ENCODE results near the gene MCEMP1. TPM values are rescaled to one million over a fixed set of nuclear protein-coding genes. Genes with fewer than 3 reads are reported as not detected.

The MCEMP1 gene
- total and polyA plus RNA-seq, 12 donors: 0.17 to 1.2 (median 0.30) TPM; not detected in 5

GRCh38 chr19:7710616-7711015 lies 33.7 kb downstream of the MCEMP1 start:
- no peak for ATAC-seq
- Histone ChIP-seq H3K36me3 (no peaks in the 10 kb centered on the region), H3K4me3 (no peak overlapping the region), H3K27me3 (no peaks in the 10 kb centered on the region), H3K9me3 (no peaks in the 10 kb centered on the region), H3K27ac (no peak overlapping the region), H3K4me1 (peaks cover 0 to 33% (median 0%) of the 10 kb centered on the region in 9 donors)
- TF ChIP-seq CTCF (IDR thresholded peaks at IDR 0.05): no peak
- intact Hi-C loops (cut with DNase I): no loop called here
- no peak for DNase-seq
- 77 to 83% methylated on average over 5 of the region's 5 CpGs for WGBS, 2 donors

DNA sequence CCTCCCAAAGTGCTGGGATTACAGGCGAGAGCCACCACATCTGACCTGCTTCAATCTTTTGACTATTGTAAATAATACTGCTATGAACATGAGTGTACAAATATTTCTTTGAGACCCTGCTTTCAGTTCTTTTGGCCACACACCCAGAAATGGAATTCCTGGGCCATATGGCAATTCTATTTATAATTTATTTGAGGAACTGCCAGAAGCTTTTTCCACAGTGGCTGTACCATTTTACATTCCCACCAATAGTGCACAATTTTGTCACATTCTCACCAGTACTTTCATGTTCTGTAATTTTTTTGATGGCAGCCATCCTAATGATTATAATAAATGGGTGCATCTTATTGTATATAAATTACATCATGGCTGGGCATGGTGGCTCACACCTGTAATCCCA lies 38.8 kb downstream of the MCEMP1 start:
- TF ChIP-seq CTCF (IDR thresholded peaks at IDR 0.05): no peak
- H3K27me3 ChIP-seq: peaks cover 0 to 24% (median 11%) of the 10 kb centered on the region in 7 donors
- peaks cover 0 to 7% (median 0%) of the 10 kb centered on the region in 9 donors for H3K4me1 ChIP-seq
- ATAC-seq: no peak
- peaks cover 0 to 12% (median 0%) of the 10 kb centered on the region in 11 donors for H3K9me3 ChIP-seq
- WGBS, 2 donors: 79 to 84% methylated on average over 1 of the region's 1 CpG
- H3K27ac ChIP-seq: no peak overlapping the region
- no peaks in the 10 kb centered on the region for H3K36me3 ChIP-seq
- H3K4me3 ChIP-seq: no peak overlapping the region
- DNase-seq: no peak
- intact Hi-C loops (cut with DNase I): no loop called here

DNA sequence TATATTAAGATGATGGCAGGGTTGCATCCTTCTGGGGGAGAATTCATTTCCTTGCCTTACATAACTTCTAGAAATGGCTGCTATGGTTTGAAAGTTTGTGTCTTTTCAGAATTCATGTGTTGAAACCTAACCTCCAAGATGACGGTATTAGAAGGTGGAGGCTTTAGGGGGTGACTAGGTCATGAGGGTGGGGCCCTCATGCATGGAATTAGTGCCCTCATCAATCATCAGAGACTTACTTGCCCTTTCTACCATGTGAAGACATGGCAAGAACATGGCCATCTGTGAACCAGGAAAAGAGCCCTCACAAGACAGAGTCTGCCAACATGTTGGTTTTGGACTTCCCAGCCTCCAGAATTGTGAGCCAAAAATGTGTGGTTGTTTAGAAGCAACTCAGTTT lies 39.9 kb downstream of the MCEMP1 start:
- H3K27ac ChIP-seq: no peak overlapping the region
- peaks cover 0 to 12% (median 0%) of the 10 kb centered on the region in 11 donors for H3K9me3 ChIP-seq
- peaks cover 0 to 7% (median 0%) of the 10 kb centered on the region in 9 donors for H3K4me1 ChIP-seq
- ATAC-seq: no peak
- peaks cover 0 to 24% (median 11%) of the 10 kb centered on the region in 7 donors for H3K27me3 ChIP-seq
- WGBS, 2 donors: 75 to 77% methylated on average over 1 of the region's 1 CpG
- no peaks in the 10 kb centered on the region for H3K36me3 ChIP-seq
- no peak for TF ChIP-seq CTCF (IDR thresholded peaks at IDR 0.05)
- H3K4me3 ChIP-seq: no peak overlapping the region
- no peak for DNase-seq
- intact Hi-C loops (cut with DNase I): no loop called here

DNA sequence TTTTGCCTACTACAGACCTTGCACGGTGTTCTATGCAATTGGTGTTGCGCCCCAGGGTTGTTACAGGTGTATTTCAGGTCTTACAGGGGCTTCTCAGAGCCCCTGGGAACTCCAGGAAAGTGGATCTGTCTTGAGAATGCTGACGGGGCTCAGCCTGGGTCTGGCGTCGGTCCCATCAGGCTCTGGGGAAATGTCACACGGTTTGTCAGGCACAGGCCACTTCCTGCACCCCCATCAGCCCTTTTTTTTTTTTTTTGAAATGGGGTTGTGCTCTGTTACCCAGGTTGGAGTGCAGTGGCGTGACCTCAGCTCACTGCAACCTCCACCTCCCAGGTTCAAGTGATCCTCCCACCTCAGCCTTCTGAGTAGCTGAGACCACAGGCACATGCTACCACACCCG lies 41.8 kb downstream of the MCEMP1 start:
- WGBS, 2 donors: 51% methylated on average over 8 of the region's 8 CpGs
- ATAC-seq: no peak
- H3K27me3 ChIP-seq: peaks cover 0 to 31% (median 11%) of the 10 kb centered on the region in 7 donors
- H3K4me1 ChIP-seq: peaks cover 0 to 7% (median 0%) of the 10 kb centered on the region in 9 donors
- H3K9me3 ChIP-seq: peaks cover 0 to 12% (median 0%) of the 10 kb centered on the region in 11 donors
- intact Hi-C loops (cut with DNase I): no loop called here
- TF ChIP-seq CTCF (IDR thresholded peaks at IDR 0.05): no peak
- no peak for DNase-seq
- H3K36me3 ChIP-seq: no peaks in the 10 kb centered on the region
- H3K4me3 ChIP-seq: no peak overlapping the region
- H3K27ac ChIP-seq: no peak overlapping the region
